GM23338 (cell line): ENCODE data around the gene PRPF19. TPM values are rescaled to one million over a fixed set of nuclear protein-coding genes. Genes with fewer than 3 reads are reported as not detected.

Experiments used
- ATAC-seq: fragments of 200-7000 bp; cut with Tn5 transposase; 3 replicates; pipeline ENCODE4 v1.9.1; 2020
- DNase-seq: peaks from one replicate; pipeline ENCODE4 v3.0.0-alpha.2; 2015; ENCODE audit warnings: low spot score
- H2AFZ ChIP-seq: fragments of 200-600 bp; sonication (generic); 2 replicates; pipeline ENCODE4 v1.8.0; 2016; ENCODE audit warnings: antibody characterized with exemption, mild to moderate bottlenecking, moderate library complexity
- H3F3A ChIP-seq: fragments of 200-600 bp; sonication (generic); replicated peaks from 2 replicates; pipeline ENCODE4 v1.8.0; 2017; ENCODE audit warnings: antibody characterized with exemption, mixed run types, low read depth
- H3K27ac ChIP-seq: fragments of 200-600 bp; sonication (generic); 2 replicates; pipeline ENCODE4 v1.6.1; 2016; ENCODE audit warnings: low read depth
- H3K27me3 ChIP-seq: fragments of 200-600 bp; sonication (generic); 2 replicates; pipeline ENCODE4 v1.8.0; 2016; ENCODE audit warnings: mild to moderate bottlenecking, mixed run types, moderate library complexity; ENCODE audit not compliant: insufficient read depth
- H3K36me3 ChIP-seq: fragments of 200-600 bp; sonication (generic); 2 replicates; pipeline ENCODE4 v1.8.0; 2016; ENCODE audit warnings: mild to moderate bottlenecking; ENCODE audit not compliant: insufficient read depth
- H3K4me1 ChIP-seq: fragments of 200-600 bp; sonication (generic); 2 replicates; pipeline ENCODE4 v1.8.0; 2016; ENCODE audit warnings: mild to moderate bottlenecking, moderate library complexity; ENCODE audit not compliant: insufficient read depth
- H3K4me2 ChIP-seq: fragments of 200-600 bp; sonication (generic); 2 replicates; pipeline ENCODE4 v1.7.1; 2017; ENCODE audit warnings: mixed run types
- H3K4me3 ChIP-seq: fragments of 200-600 bp; sonication (generic); 2 replicates; pipeline ENCODE4 v1.6.1; 2016; ENCODE audit warnings: mixed run types
- H3K79me2 ChIP-seq: fragments of 200-600 bp; sonication (generic); replicated peaks from 2 replicates; pipeline ENCODE4 v1.8.0; 2017; ENCODE audit warnings: mild to moderate bottlenecking; ENCODE audit not compliant: insufficient read depth
- H3K9me2 ChIP-seq: fragments of 200-600 bp; sonication (generic); 2 replicates; pipeline ENCODE4 v1.8.0; 2017; ENCODE audit not compliant: insufficient read depth
- H4K20me1 ChIP-seq: fragments of 200-600 bp; sonication (generic); replicated peaks from 2 replicates; pipeline ENCODE4 v1.8.0; 2017; ENCODE audit warnings: mild to moderate bottlenecking; ENCODE audit not compliant: insufficient read depth
- H3K27ac Mint-ChIP-seq: 2 replicates; pipeline ENCODE4 v1.8.0; 2020; ENCODE audit warnings: inconsistent platforms, mild to moderate bottlenecking, moderate library complexity, mixed read lengths
- H3K27me3 Mint-ChIP-seq: 3 replicates; pipeline ENCODE4 v1.8.0; 2022; ENCODE audit warnings: low read depth, mild to moderate bottlenecking, moderate library complexity, mixed read lengths, inconsistent platforms; ENCODE audit not compliant: insufficient read depth, poor library complexity
- H3K36me3 Mint-ChIP-seq: 3 replicates; pipeline ENCODE4 v1.8.0; 2021; ENCODE audit warnings: low read depth, mild to moderate bottlenecking, inconsistent platforms, moderate library complexity, mixed read lengths
- H3K4me1 Mint-ChIP-seq: 3 replicates; pipeline ENCODE4 v1.8.0; 2020; ENCODE audit warnings: mild to moderate bottlenecking, inconsistent platforms, mixed read lengths
- H3K4me3 Mint-ChIP-seq: 3 replicates; pipeline ENCODE4 v1.8.0; 2021; ENCODE audit warnings: moderate library complexity, mild to moderate bottlenecking, inconsistent platforms, mixed read lengths
- H3K9me3 Mint-ChIP-seq: 3 replicates; pipeline ENCODE4 v1.8.0; 2020; ENCODE audit warnings: moderate library complexity, mild to moderate bottlenecking, inconsistent platforms, mixed read lengths
- CREB1 ChIP-seq: fragments of 250-450 bp; sonication (Bioruptor Pico); IDR thresholded peaks from 2 replicates; pipeline ENCODE4 v1.5.0; 2020; ENCODE audit warnings: low read depth, mild to moderate bottlenecking, moderate library complexity
- ETS1 ChIP-seq: IDR thresholded peaks from 2 replicates; pipeline ENCODE4 v1.6.1; 2016; ENCODE audit warnings: antibody characterized with exemption
- EZH2 ChIP-seq: fragments of 200-600 bp; sonication (generic); IDR thresholded peaks from one replicate; pipeline ENCODE4 v1.8.0; 2017; ENCODE audit warnings: antibody characterized with exemption, mild to moderate bottlenecking, low read depth; ENCODE audit not compliant: unreplicated experiment
- JUNB ChIP-seq: IDR thresholded peaks from one replicate; pipeline ENCODE4 v1.6.1; 2016; ENCODE audit warnings: antibody characterized with exemption; ENCODE audit not compliant: unreplicated experiment
- POLR2AphosphoS5 ChIP-seq: IDR thresholded peaks from 2 replicates; pipeline ENCODE4 v1.6.1; 2016; ENCODE audit warnings: antibody characterized with exemption, low read depth
- REST ChIP-seq: IDR thresholded peaks from one replicate; pipeline ENCODE4 v1.6.1; 2018; ENCODE audit warnings: antibody characterized with exemption; ENCODE audit not compliant: unreplicated experiment
- ZNF114 ChIP-seq: fragments of 250-450 bp; sonication (Bioruptor Pico); IDR thresholded peaks from 2 replicates; pipeline ENCODE4 v1.5.0; 2020; ENCODE audit warnings: mild to moderate bottlenecking, moderate library complexity
- polyA plus RNA-seq: library from polyadenylated mRNA; unstranded; fragments of >200 nt; fragmentation: Nextera tagmentation; extraction: Ambion mirVana; gene quantifications from 2 replicates; pipeline ENCODE4 v1.2.1, GENCODE V29; 2016
- total RNA-seq: library from RNA; depleted of rRNA; stranded (reverse); fragments of >200 nt; shearing (Covaris generic); gene quantifications from 2 replicates; pipeline ENCODE4 v1.2.3, GENCODE V29; 2014
- TF ChIP-seq, protein P1 (sequence below), 2 experiments: fragments of 200-600 bp in 1 of 2; sonication (generic) in 1 of 2; conservative IDR thresholded peaks; 2 replicates each; pipeline versions ENCODE4 v1.5.1 to v1.6.1; 2016 to 2017; ENCODE audit warnings: antibody characterized with exemption in 2 of 2, low read depth in 2 of 2, mild to moderate bottlenecking in 2 of 2, moderate library complexity in 1 of 2

PRPF19 gene
- total and polyA plus RNA-seq, 2 experiments from 2014 or later: 153 to 161 TPM

- no peaks in the 10 kb centered on the region for H3K9me2 ChIP-seq
- Mint-ChIP-seq H3K4me3 (no peak overlapping the region), H3K36me3 (no peaks in the 10 kb centered on the region), H3K4me1 (peaks cover 6% of the 10 kb centered on the region; the same call in 2 of the 3 replicates), H3K27ac (no peak overlapping the region), H3K9me3 (no peaks in the 10 kb centered on the region; the same call in 2 of the 3 replicates), H3K27me3 (peaks cover 2% of the 10 kb centered on the region)
- TF ChIP-seq JUNB (no peak), ETS1 (no peak), CREB1 (CRISPR knock-in tag) (no peak), EZH2 (no peak), POLR2AphosphoS5 (no peak)
- no peaks in the 10 kb centered on the region for H3K36me3 ChIP-seq
- no peak overlapping the region for H3K27ac ChIP-seq
- no peak overlapping the region for H3K4me2 ChIP-seq
- H3K27me3 ChIP-seq: no peaks in the 10 kb centered on the region
- H3K79me2 ChIP-seq: no peaks in the 10 kb centered on the region
- peak; percentile 72 for DNase-seq
- no peak overlapping the region for H3K4me3 ChIP-seq
- no peaks in the 10 kb centered on the region for H3K4me1 ChIP-seq
- no peaks in the 10 kb centered on the region for H3F3A ChIP-seq
- no peak overlapping the region for H2AFZ ChIP-seq
- no peaks in the 10 kb centered on the region for H4K20me1 ChIP-seq
- ATAC-seq: peak; percentile 48
Observed at GRCh38 chr11:60872961-60873524, 33.3 kb downstream of the PRPF19 start.

GRCh38 chr11:60872124-60872960 lies 34.0 kb downstream of the PRPF19 start:
- Mint-ChIP-seq H3K27ac (no peak overlapping the region), H3K9me3 (no peaks in the 10 kb centered on the region; the same call in 2 of the 3 replicates), H3K27me3 (peaks cover 2% of the 10 kb centered on the region), H3K4me1 (peaks cover 6% of the 10 kb centered on the region; the same call in 2 of the 3 replicates), H3K36me3 (no peaks in the 10 kb centered on the region), H3K4me3 (no peak overlapping the region)
- Histone ChIP-seq H3K27me3 (no peaks in the 10 kb centered on the region), H3F3A (no peaks in the 10 kb centered on the region), H2AFZ (no peak overlapping the region), H4K20me1 (no peaks in the 10 kb centered on the region), H3K9me2 (no peaks in the 10 kb centered on the region), H3K79me2 (no peaks in the 10 kb centered on the region), H3K4me1 (no peaks in the 10 kb centered on the region), H3K36me3 (no peaks in the 10 kb centered on the region), H3K27ac (no peak overlapping the region), H3K4me3 (no peak overlapping the region), H3K4me2 (no peak overlapping the region)
- TF ChIP-seq ZNF114 (CRISPR knock-in tag) (no peak), REST (no peak), POLR2AphosphoS5 (no peak), ETS1 (no peak)
- TF ChIP-seq, protein P1, sequence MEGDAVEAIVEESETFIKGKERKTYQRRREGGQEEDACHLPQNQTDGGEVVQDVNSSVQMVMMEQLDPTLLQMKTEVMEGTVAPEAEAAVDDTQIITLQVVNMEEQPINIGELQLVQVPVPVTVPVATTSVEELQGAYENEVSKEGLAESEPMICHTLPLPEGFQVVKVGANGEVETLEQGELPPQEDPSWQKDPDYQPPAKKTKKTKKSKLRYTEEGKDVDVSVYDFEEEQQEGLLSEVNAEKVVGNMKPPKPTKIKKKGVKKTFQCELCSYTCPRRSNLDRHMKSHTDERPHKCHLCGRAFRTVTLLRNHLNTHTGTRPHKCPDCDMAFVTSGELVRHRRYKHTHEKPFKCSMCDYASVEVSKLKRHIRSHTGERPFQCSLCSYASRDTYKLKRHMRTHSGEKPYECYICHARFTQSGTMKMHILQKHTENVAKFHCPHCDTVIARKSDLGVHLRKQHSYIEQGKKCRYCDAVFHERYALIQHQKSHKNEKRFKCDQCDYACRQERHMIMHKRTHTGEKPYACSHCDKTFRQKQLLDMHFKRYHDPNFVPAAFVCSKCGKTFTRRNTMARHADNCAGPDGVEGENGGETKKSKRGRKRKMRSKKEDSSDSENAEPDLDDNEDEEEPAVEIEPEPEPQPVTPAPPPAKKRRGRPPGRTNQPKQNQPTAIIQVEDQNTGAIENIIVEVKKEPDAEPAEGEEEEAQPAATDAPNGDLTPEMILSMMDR (conservative IDR thresholded peaks at IDR 0.05; ENCODE audit: low read depth in 2 of 2): no peak
- no peak for ATAC-seq
- DNase-seq: no peak
